GM21717 (cell line): ENCODE measurements around the gene THAP3.

Experiments
- ATAC-seq: cut with Tn5 transposase; IDR thresholded peaks from one replicate; pipeline ENCODE4 v1.9.1; 2021; ENCODE audit warnings: mild to moderate bottlenecking, moderate library complexity; ENCODE audit not compliant: unreplicated experiment

THAP3 gene

DNA sequence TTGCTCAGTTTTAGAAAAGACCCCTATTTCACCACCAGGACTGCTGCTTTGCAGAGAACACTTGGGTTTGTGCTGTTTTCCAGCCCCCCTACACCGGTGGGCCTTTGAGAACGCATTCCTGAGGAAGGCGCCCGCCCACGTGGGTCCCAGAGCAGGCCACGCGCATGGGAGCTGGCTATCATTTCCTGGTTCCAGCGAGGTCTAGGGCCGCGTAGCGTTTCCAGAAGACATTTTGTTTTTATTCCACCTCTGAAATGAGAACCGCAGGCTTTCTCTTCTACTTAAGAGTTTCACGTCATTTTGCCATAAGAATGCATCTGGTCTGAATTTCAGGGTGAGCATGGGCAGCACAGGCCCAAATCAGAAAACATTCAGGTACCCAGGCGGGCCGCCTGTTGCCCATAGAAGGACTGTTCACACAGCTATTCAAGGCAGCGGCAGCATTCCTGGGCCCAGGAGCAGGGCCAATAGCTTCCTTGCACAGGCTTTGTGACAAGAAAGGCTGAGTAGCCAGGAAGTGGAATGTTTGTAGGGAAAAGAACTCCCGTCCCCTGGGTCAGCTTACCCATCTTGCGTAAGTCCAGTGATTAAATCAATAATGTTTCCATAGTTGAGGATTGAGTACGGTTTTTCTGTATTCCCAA, 20.6 kb upstream of the THAP3 start:
- ATAC-seq: no peak

DNA sequence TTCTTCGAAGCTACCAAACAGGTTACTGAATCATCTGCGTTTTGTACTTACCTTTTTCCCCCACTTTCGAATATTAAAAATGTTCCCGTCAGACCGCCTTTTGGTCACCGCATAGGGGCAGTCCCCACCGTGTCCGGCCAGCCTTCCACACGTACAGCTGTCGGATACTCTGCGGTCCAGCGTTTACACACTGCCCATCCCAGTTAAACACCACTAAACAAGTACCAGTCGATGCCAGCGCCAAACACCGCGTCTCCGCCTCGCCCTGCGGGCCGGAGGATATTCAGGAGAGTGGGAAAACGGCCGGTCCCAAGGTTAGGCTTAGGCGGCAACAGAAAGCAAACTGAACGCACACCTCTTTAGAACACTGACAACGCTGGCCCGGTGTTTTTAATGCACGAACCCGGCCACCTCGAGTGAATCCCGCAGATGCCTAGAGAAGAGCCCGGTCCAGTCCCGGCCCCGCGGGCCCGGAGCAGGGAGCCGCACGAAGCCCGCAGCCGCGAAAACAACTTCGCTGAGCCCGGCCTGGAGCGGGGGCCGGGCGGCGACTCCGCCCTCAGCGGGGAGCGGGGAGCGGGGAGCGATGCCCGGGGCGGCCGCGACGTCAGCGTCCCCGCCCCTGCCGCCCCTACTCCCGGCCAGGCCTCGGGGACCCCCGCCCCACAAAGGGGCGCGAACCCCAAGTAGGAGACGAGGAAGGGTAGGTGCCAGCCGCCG, 11.9 kb upstream of the THAP3 start:
- ATAC-seq: peak; percentile 27

DNA sequence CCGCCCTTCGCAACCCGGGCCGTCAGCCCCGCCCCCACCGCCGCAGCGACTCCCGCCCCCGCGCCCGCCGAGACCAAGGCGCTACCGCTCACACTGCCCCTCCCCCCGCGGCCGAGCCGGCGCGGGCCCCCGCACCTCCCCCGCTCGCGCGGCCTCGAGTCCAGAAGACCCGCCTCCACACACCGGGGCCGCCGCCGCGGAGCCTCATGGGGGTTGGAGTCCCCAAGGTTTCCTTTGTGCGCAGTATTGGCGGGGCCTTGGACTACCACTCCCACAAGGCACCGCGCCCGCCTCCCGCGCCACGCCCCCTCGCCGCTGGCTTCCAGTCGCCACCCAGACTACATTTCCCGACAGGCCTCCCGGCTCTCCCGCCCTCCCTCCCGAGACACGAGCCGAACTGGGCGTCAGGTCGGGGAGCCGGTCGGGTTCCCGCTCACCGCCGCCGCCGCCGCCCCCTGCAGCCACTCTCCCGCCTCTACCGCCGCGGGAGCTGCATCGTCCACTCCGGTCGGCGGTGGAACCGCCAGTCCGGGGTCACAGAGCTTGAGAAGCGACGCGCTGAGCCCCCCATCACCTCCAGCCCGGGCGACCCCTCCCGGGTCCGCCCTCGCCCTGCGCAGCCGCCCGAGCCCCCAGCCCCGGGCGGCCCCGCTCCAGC, 11.2 kb upstream of the THAP3 start, which contains the start of gene PHF13:
PHF13 (plus strand) TSS at position 371 of the 658 bp plus-strand sequence. CDS start 336 bp downstream, outside the sequence.
- peak; percentile 87 for ATAC-seq

DNA sequence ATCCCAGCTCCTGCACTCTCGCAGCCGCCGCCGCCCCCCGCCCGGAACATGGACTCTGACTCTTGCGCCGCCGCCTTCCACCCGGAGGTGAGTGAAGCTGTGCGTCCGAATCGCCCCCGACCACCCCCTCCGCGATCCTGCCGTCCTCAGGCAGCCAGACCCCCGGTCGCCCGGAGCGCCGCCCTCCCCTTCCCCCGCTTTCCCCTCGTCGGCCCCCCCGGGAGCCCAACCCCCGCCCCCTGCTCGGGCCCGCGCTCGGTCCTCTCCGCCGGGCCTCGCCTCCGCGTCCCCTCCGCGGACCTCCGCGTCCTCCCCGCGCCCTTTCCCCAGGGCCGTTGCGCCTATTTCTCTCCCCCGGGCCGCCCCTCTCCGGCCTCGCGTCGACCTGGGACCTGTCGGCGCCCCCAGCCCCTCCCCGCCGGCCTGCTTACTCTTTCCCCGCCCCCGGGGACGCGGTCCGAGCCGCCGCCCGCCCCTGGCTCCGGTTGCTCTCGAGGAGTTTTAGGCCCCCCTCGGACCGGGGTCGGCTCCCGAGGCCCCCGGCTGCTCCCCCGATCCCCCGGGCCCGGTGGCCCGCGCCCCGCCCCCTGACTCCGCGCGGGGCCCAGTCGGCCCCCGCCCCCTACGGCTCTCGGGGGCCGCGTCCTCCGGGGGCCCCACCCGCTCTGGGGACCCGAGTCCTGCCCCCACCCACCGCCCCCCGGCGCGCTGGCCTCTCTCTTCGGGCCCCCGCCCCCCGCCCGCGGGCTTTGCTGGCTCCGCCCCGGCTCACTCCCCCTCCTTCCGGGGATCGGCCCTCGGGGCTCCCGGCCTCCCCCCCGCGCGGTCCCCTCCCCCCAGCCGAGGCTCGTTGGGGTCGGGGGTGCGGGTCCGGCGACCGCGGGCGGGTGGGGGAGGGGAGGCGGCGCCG, 10.4 kb upstream of the THAP3 start:
- ATAC-seq: no peak

DNA sequence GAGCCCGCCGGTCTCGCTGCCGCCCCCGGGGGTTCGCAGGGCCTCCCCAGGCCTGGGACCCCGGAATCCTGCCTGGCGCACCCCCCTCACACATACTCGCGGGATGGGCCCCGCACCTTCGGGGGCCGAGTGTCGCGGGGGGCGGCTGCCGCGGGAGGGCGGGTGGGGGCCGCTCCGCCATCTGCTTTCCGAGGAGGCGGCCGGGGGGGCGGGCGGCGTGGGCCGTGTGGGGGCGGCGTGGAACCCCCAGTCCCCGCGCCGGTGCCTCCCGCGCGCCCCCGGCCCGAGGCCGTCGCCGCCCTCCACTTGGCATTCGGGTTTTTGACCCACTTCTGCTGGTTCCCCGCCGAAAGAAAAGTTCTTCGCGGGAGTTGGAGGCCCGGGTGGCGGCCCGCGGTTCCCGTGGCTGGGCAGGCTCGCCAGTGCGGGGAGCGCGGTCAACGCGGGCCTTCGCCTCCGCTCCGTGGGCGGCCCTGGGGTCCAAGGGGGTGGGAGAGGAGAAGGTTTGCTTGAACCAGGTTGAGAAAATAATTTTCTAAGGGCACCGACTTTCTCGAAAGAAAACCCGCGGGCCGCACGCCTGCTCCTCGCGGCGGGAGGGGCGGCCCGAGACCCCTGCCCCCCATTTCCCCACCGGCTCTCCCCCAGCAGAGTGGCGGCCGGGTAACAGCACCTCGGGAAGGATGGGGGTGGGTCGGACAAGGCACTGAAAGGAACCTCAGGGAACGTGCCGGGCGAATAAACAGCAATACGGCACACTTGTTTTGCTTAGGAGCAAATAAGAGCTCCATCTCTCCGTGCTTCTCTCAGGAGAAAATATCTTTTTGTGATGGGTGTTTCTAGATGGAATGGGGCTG, 9.5 kb upstream of the THAP3 start:
- ATAC-seq: no peak

DNA sequence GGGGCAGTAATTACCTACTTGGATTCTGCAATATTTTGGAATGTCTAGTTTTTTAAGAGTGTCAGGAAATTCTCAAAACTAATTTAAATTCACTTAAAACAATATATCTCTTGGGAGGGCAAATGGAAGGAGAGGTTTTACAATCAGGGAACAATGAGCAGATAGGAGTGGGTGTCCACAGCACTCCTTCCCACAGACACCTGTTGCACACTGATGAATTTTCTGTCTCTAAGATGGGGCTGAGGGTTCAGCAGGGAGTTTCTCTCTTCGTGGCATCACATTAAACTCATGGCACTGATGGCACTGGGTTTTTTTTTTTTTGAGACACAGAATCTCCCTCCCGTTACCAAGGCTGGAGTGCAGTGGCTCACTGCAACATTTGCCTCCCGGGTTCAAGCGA, 5.6 kb upstream of the THAP3 start:
- ATAC-seq: no peak

DNA sequence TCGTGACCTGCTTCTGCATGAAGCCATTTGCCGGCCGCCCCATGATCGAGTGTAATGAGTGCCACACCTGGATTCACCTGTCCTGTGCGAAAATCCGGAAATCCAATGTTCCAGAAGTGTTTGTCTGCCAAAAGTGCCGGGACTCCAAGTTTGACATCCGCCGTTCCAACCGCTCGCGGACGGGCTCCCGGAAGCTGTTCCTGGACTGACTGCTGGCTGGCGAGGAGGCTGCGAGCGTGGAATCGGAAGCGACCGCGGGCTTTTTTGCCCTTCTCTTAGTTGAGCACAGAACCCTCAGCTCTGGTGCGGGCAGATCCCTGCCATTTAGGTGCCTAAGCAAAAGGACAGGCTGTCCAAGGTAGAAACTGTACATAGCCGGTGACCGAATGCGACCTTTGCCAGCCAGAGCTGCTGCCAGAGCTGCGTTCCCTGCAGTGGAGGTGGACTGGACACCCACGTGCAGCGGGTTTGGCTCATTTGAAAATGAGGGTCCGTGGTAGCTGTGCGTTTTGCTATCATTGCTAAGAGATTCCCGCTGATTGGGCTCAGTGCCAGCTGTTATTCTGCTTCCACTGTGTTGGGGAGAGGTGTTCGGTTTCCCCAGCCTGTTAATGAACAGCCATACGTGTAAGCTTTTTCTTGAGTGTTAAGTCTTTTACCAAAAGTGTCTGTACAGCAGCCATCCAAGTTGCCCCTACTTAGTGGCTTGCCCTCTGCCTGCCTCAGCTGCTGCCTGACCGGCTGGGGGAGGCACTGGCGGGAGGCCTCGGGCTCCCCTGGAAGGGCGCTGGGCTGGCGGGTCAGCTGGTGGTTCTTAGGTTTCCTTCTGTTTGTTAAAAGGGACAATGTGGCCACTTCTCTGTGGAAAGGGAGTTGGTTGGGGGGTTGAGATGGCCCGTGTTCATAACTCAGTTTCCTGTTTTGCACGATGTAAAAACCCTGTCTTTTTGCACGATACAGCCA, 3.0 kb upstream of the THAP3 start:
- no peak for ATAC-seq

DNA sequence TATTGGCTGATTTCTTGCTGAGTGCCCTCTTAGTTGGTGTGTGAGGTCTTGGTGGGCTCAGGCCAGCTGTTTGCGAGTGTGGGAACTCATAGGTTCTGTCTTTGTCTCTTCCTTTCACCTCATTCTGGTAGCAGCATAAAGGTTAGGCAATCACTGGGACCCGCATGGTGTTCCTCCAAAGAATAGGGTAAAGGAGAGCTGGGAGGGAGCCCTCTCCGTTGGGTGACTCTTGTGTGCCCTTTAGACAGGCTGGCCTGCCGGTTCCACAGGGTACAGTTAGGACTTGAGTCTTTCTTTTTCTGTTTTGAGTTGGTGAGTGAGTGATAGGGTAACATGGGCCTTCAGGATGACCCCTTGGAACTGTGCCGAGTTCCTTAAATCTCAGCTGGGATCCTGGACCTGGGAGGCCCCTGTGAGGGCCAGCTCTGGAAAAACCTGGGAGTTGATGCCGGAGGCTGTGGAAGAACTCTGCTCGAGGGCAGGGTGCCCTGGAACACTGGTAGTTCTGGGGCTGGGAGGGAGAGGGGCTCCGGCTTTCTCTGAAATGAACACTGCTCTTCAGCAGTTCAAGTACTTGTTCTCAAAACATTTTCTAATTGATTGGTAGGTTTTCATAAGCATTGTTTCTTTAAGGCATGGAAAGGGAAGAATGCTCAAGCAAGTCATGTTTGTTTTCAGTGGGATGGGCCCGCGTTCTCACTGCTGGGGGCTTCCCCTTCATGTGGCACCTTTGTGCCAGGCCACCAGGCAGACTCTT, 2.1 kb upstream of the THAP3 start:
- ATAC-seq: no peak

DNA sequence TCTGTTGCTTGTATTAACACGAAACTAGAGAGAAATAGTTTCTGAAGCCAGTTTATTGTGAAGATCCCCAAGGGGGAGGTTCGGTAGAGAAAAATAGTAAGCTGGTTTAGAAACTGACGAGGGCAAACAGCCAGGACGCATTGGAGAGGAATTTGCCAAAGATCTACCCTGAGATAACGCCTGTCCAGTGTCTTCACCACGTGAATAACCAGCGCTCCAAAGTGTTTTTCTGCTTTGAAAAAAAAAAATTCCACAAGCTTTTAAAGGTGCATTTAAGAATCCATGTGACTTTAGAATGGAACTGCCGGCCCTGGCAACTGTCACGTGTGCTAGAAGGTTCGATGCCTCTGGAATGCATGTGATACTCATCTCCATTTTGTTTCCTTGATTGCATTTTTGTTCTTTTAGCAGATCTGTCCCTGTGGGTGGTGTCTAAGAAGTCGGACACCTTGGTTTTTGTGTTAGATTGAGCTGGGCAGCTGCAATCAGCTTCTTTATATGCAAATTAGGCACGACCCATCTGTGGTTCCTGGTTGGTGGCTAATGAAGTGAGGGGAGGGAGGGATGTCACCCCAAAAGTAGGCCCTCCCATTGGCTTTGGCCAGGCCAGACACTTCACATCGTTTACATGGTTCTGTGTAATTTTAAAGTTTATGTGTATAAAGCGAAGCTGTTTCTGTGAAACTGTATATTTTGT, 1.3 kb upstream of the THAP3 start:
- no peak for ATAC-seq

DNA sequence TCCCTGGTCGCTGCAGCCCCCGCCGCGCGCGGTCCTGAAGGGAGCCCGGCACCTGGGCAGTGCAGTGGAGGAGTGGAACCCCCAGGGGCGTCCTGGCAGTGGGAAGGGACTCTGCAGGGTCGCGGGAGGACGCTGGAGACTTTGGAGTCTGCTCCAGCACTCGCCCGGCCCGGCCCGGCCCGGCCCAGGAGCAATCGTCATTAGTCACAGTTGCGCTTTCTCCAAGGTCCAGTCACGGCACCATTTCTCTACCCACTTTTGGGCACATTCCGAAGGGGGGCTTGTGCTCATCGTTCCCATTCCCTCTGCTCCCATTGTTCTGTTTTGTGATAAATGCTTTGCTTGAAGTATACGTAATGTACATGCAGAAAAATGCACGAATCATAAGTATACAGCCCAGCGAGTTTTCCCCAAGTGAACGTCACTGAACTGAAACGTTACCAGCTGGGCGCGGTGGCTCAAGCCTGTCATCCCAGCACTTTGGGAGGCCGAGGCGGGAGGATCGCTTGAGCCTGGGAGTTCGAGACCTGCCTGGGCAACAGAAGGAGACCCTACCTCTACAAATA, 999 bp downstream of the THAP3 start:
- ATAC-seq: peak; percentile 17

DNA sequence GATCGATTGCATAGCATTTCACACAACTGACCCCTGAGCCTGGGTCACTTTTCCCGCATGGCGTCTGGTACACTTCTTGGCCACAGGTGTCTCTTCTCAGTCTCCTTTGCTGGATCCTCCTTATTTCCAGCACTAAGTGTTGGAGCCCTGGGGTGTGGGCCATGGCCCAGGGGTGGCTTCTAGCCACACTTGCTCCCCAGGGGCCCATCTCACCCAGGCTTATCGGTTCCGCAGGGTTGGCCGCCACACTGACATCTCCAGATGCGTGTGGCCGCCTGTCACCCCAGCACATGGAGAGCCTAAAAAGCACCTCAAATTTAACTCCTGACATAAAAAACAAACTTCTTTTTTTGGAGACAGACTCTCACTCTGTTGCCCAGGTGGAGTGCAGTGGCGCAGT, 2.4 kb downstream of the THAP3 start:
- no peak for ATAC-seq

DNA sequence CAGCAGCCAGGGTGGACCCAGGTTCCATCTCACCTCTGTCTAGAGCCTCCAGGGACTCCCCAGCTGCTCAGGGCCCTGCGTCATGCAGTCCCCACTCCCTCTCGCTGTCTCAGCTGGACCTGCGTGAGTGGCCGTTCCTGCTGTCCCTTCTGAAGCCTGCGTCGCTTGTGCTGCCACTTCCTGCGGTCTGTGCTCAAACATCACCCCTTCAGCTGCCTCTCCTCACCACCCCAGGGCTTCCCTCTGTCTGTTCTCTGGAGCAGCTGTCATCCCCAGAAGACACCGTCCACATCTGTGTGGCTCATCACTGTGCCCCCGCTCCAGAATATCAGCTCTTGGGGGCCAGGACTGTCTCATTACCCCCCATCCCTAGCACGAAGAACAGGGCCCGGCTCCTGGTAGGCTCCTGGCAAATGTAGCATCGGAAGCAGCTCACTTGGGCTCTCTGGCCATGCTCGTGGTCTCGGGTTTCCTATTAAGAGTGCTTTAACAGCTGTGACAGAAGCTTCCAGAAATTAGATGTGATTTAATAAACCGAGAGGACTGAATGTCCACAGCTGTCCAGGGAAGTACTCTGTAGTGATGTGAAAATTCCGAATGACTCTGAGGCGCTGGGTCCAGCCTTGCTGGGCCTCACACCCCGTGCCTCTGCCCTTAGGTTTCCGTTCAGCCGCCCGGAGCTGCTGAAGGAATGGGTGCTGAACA, 3.3 kb downstream of the THAP3 start:
- ATAC-seq: no peak

DNA sequence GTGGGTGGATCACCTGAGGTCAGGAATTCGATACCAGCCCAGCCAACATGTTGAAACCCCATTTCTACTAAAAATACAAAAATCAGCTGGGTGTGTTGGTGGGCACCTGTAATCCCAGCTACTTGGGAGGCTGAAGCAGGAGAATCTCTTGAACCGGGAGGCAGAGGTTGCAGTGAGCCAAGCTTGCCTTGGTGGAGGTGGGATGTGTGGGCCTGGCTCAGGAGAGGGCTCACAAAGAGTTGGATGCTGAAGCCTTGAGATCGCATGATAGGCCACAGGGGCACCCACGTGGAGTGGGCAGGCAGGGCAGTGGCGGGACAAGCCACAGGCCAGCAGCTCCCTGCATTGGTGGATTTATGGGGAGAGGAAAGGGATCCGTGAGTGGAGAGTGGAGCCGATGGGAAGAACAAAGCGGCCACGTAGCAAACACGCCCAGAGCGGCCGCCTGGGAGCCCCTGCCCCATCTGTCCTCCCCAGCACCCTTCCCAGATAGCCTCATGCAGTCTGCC, 4.4 kb downstream of the THAP3 start:
- ATAC-seq: no peak

DNA sequence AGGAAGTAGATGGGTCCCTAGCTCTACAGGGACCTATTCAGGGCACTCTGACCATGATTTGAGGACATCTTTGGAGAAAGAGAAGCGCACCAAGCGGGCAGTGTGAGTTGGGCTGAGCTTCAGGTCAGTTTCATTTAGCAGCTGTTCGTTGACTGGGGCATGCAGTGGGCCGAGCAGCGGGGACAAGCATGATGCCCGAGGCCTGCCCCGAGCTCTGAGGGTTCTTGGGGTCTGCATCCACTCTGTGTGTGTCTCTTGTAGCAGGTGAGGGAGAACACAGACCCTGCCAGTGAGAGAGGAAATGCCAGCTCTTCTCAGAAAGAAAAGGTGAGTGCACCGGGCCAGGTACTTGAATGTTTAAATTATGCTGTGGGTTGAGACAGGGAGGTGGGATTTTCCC, 5.4 kb downstream of the THAP3 start:
- no peak for ATAC-seq

DNA sequence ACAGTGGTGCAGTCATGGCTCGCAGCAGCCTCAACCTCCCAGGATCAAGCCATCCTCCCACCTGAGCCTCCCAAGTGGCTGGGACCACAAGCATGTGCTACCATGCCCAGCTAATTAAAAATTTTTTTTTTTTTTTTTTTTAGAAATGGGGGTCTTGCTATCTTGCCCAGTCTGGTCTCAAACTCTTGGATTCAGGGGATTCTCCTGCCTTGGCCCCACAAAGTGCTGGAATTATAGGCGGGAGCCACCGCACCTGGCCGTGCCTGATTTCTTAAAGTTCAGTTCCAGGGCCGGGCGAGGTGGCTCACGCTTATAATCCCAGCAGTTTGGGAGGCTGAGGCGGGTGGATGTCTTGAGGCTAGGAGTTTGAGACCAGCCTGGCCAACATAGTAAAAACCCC, 6.4 kb downstream of the THAP3 start:
- no peak for ATAC-seq
